ENCODE results near the gene VMA21. TPM values are rescaled to one million over a fixed set of nuclear protein-coding genes. Genes with fewer than 3 reads are reported as not detected.

VMA21 gene, protein sequence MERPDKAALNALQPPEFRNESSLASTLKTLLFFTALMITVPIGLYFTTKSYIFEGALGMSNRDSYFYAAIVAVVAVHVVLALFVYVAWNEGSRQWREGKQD
- 34.9 TPM for polyA plus RNA-seq (2013, experiment 1 of 2)
- polyA plus RNA-seq (2013, experiment 2 of 2): 33.8 TPM

DNA sequence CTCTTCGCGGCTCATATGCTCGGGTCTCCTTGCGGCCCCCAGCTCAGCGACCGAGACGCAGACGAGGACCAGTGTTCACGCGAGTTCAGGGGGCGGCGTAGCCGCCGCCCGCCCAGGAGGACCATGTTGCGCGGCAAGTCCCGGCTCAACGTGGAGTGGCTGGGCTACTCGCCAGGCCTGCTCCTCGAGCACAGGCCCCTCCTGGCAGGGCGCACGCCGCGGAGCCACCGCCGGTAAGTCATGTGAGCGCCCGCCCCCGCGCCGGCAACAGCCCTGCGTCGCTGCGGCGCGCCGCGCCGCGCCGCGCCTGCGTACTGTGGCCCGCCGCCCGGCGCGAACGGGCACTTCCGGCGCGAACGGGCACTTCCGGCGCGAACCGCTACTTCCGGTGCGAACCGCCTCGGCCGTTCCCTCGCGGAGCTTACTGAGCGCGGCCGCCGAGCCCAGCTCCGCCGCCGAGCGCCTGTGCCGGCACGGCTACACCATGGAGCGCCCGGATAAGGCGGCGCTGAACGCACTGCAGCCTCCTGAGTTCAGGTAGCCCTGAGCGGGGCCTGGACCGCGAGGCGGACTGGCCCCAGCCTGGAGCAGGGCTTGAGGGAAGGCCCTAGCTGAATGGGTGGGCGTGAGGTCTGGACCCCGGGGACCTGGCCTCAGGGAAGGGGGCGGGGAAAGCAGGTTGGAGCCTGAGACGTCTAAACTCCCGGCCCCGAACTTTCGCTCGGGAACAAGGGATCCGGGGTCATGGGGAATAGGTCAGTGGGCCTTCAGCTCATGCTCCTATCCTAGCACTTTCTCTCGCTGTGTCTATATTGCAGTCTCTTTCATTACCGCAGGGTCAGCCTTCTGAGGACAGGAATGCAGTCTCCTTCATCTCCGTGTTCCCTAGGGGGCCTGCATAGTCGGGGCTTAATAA is at the start of gene VMA21:
TSS of gene VMA21 (plus strand) at position 382 of the 916 bp plus-strand sequence. CDS start at position 485, 103 bp downstream.
- Histone ChIP-seq H3K4me2 (ENCODE audit: low read length) (peak within 1 kb of the TSS; percentile 46), H3K9ac (ENCODE audit: low read length) (peak within 1 kb of the TSS; percentile 72), H2AK5ac (ENCODE audit: low read length) (no peak within 1 kb of the TSS), H3K79me1 (ENCODE audit: low read length) (no peaks in the 10 kb centered on the region), H4K8ac (ENCODE audit: low read depth, low read length) (peak within 1 kb of the TSS; percentile 65), H2BK5ac (ENCODE audit: low read length) (no peak within 1 kb of the TSS), H3K36me3 (ENCODE audit: control insufficient read depth, insufficient read depth, low read length) (no peaks in the 10 kb centered on the region), H3K56ac (ENCODE audit: low read length) (peak within 1 kb of the TSS; percentile 81), H3K18ac (ENCODE audit: low read length) (peak within 1 kb of the TSS; percentile 21), H4K5ac (ENCODE audit: low read length) (no peak within 1 kb of the TSS), H3K27ac (ENCODE audit: low read depth, low read length) (peak within 1 kb of the TSS; percentile 29), H3K27me3 (ENCODE audit: insufficient read depth, low read length, poor library complexity) (no peaks in the 10 kb centered on the region), H2BK120ac (ENCODE audit: low read depth, low read length) (no peak within 1 kb of the TSS), H3K4me3 (ENCODE audit: low read length) (peak within 1 kb of the TSS; percentile 42), H3K4ac (ENCODE audit: low read depth, low read length) (no peak within 1 kb of the TSS), H3K23ac (ENCODE audit: low read length) (no peak within 1 kb of the TSS), H3K4me1 (ENCODE audit: control insufficient read depth, low read depth, low read length) (no peaks in the 10 kb centered on the region), H3K79me2 (ENCODE audit: control insufficient read depth, insufficient read depth, low read length) (peaks cover 35% of the 10 kb centered on the region), H2BK15ac (replicated peaks; ENCODE audit: low read depth) (no peak within 1 kb of the TSS)
- peak; percentile 86 for DNase-seq
- no CpG with 5 or more reads among the region's 97 CpGs for WGBS (ENCODE audit: extremely low coverage, insufficient coverage, low lambda C conversion rate)

DNA sequence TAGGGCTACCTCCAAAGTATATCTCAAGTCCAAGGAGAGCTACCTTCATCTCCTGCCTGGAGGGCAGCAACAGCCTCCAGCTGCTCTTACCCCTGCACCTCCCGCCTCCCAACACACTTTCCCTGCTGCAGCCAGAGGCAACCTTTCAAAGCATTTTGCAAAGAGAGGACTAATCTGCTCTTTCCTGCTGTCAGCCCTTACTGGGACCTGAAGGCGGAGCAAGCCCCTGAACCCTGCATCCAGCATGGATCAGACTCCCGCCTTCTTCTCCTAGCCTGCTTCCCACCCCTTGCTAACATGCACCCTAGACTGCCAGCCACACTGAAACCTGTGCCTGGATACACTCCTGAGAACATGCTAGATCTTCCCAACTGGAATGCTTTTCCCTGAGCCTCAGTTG is 37.7 kb upstream of the VMA21 start:
- Histone ChIP-seq H2AK5ac (ENCODE audit: low read length) (no peak overlapping the region), H4K8ac (ENCODE audit: low read depth, low read length) (no peak overlapping the region), H3K23ac (ENCODE audit: low read length) (no peak overlapping the region), H3K79me1 (ENCODE audit: low read length) (no peaks in the 10 kb centered on the region), H4K5ac (ENCODE audit: low read length) (no peak overlapping the region), H3K4me3 (ENCODE audit: low read length) (no peak overlapping the region), H3K9ac (ENCODE audit: low read length) (no peak overlapping the region), H2BK5ac (ENCODE audit: low read length) (no peak overlapping the region), H2BK120ac (ENCODE audit: low read depth, low read length) (no peak overlapping the region), H3K4ac (ENCODE audit: low read depth, low read length) (no peak overlapping the region), H3K27ac (ENCODE audit: low read depth, low read length) (no peak overlapping the region), H2BK15ac (replicated peaks; ENCODE audit: low read depth) (no peak overlapping the region), H3K56ac (ENCODE audit: low read length) (no peak overlapping the region), H3K27me3 (ENCODE audit: insufficient read depth, low read length, poor library complexity) (no peaks in the 10 kb centered on the region), H3K18ac (ENCODE audit: low read length) (no peak overlapping the region), H3K36me3 (ENCODE audit: control insufficient read depth, insufficient read depth, low read length) (no peaks in the 10 kb centered on the region), H3K79me2 (ENCODE audit: control insufficient read depth, insufficient read depth, low read length) (no peaks in the 10 kb centered on the region), H3K4me2 (ENCODE audit: low read length) (no peak overlapping the region), H3K4me1 (ENCODE audit: control insufficient read depth, low read depth, low read length) (no peaks in the 10 kb centered on the region)
- peak; percentile 57 for DNase-seq
- no CpG with 5 or more reads among the region's 3 CpGs for WGBS (ENCODE audit: extremely low coverage, insufficient coverage, low lambda C conversion rate)

DNA sequence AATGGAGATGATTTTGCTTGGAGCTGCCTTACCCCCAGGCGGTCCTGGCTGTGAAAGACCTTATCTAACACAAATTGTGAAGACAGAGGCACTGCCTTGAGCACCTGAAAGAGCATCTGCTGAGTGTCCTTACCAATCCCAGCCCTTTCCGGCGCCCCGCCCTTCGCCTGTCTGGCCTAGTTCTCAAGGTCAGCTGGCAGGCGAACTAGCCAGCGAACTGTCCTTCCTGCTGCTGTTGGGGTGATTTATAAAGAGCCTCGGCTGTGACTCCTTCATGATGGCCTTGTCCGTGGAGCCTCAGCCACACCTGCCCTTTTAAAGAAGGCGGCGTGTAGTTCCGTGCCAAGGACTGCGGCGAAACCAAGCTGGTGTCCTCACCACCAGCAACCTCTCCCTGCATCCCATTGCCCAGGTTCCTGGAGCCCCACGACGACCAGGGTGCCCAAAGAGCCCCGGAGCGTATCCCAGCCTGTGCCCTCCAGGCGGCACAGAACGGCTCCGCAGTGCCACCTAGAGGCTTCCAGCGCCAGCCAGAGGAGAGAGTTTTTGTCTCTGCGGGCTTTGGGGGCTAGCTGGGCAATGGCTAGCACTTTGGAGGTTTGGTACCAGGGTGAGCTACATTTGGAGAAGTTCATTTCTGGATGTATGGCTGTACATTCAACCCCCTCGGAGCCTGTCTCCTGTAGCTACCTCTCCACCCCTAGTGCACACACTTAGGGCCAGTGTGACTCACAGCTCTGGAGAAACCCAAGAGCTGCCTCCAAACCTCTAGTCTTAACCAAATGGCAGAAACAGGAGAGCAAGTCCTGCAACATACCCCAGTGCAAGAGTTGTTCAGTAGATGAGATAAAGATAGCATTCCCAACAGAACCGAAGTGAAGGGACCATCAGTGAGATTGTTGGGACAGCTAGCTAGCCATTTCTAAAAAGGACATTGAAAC is 36.8 kb upstream of the VMA21 start:
- Histone ChIP-seq H3K27ac (ENCODE audit: low read depth, low read length) (no peak overlapping the region), H3K4me1 (ENCODE audit: control insufficient read depth, low read depth, low read length) (no peaks in the 10 kb centered on the region), H3K9ac (ENCODE audit: low read length) (no peak overlapping the region), H3K79me1 (ENCODE audit: low read length) (no peaks in the 10 kb centered on the region), H3K18ac (ENCODE audit: low read length) (no peak overlapping the region), H3K36me3 (ENCODE audit: control insufficient read depth, insufficient read depth, low read length) (no peaks in the 10 kb centered on the region), H3K4me2 (ENCODE audit: low read length) (peak overlapping the region; percentile 28), H2AK5ac (ENCODE audit: low read length) (no peak overlapping the region), H3K4ac (ENCODE audit: low read depth, low read length) (no peak overlapping the region), H4K8ac (ENCODE audit: low read depth, low read length) (no peak overlapping the region), H3K56ac (ENCODE audit: low read length) (peak overlapping the region; percentile 42), H3K4me3 (ENCODE audit: low read length) (no peak overlapping the region), H3K79me2 (ENCODE audit: control insufficient read depth, insufficient read depth, low read length) (no peaks in the 10 kb centered on the region), H3K23ac (ENCODE audit: low read length) (no peak overlapping the region), H2BK15ac (replicated peaks; ENCODE audit: low read depth) (no peak overlapping the region), H4K5ac (ENCODE audit: low read length) (no peak overlapping the region), H2BK5ac (ENCODE audit: low read length) (no peak overlapping the region), H2BK120ac (ENCODE audit: low read depth, low read length) (no peak overlapping the region), H3K27me3 (ENCODE audit: insufficient read depth, low read length, poor library complexity) (no peaks in the 10 kb centered on the region)
- no CpG with 5 or more reads among the region's 25 CpGs for WGBS (ENCODE audit: extremely low coverage, insufficient coverage, low lambda C conversion rate)
- DNase-seq: peak; percentile 54

DNA sequence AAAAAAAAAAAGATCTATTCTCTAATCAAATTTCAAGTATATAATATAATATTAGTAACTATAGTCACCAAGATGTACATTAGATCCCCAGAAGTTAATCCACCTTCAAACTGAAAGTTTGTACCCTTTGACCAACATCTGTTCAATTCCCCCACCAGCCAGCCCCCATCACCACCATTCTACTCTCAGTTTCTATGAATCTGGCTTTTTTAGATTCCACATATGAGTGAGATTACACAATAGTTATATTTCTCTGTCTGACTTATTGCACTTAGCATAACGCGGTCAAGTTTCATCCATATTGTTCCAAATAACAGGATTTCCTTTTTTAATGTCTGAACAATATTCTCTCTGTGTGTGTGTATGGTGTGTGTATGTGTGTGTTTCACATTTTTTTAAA is 33.7 kb upstream of the VMA21 start:
- H3K27me3 ChIP-seq (ENCODE audit: insufficient read depth, low read length, poor library complexity): no peaks in the 10 kb centered on the region
- WGBS (ENCODE audit: extremely low coverage, insufficient coverage, low lambda C conversion rate): no CpG with 5 or more reads among the region's 2 CpGs
- H3K36me3 ChIP-seq (ENCODE audit: control insufficient read depth, insufficient read depth, low read length): no peaks in the 10 kb centered on the region

DNA sequence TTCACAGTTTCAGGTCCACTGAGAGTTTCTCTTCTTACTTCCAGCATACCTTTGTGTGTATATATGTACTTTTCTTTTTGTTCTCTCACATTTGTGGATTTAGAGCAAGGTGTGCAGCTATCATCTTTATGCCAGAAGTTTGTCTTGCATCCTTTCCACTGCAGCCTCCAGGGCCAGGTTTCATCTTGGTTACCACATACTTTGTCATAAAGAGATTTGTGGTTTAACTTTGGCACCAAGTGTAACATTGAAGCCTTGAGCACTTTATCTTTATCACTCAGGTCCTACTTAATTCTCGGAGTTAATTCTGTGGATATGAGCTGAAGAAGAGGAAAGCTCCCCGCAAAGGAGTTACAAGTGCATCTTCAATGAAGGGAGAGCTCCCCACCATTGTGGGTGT is 31.4 kb upstream of the VMA21 start:
- no peak overlapping the region for H2BK15ac ChIP-seq (replicated peaks; ENCODE audit: low read depth)
- H2AK5ac ChIP-seq (ENCODE audit: low read length): no peak overlapping the region
- no peak overlapping the region for H4K8ac ChIP-seq (ENCODE audit: low read depth, low read length)
- H3K79me2 ChIP-seq (ENCODE audit: control insufficient read depth, insufficient read depth, low read length): no peaks in the 10 kb centered on the region
- no peaks in the 10 kb centered on the region for H3K79me1 ChIP-seq (ENCODE audit: low read length)
- H3K4me1 ChIP-seq (ENCODE audit: control insufficient read depth, low read depth, low read length): no peaks in the 10 kb centered on the region
- no peak overlapping the region for H3K23ac ChIP-seq (ENCODE audit: low read length)
- no peak overlapping the region for H3K56ac ChIP-seq (ENCODE audit: low read length)
- no peak overlapping the region for H2BK5ac ChIP-seq (ENCODE audit: low read length)
- H3K9ac ChIP-seq (ENCODE audit: low read length): no peak overlapping the region
- DNase-seq: no peak
- no peak overlapping the region for H2BK120ac ChIP-seq (ENCODE audit: low read depth, low read length)
- no peak overlapping the region for H3K4me2 ChIP-seq (ENCODE audit: low read length)
- no CpG with 5 or more reads among the region's 2 CpGs for WGBS (ENCODE audit: extremely low coverage, insufficient coverage, low lambda C conversion rate)
- no peak overlapping the region for H3K27ac ChIP-seq (ENCODE audit: low read depth, low read length)
- no peaks in the 10 kb centered on the region for H3K27me3 ChIP-seq (ENCODE audit: insufficient read depth, low read length, poor library complexity)
- H3K4me3 ChIP-seq (ENCODE audit: low read length): no peak overlapping the region
- H3K36me3 ChIP-seq (ENCODE audit: control insufficient read depth, insufficient read depth, low read length): no peaks in the 10 kb centered on the region
- no peak overlapping the region for H3K18ac ChIP-seq (ENCODE audit: low read length)
- no peak overlapping the region for H3K4ac ChIP-seq (ENCODE audit: low read depth, low read length)
- no peak overlapping the region for H4K5ac ChIP-seq (ENCODE audit: low read length)

More for the DNA sequence above, 33.7 kb upstream of the VMA21 start:
- Histone ChIP-seq H2AK5ac (ENCODE audit: low read length) (no peak overlapping the region), H3K18ac (ENCODE audit: low read length) (no peak overlapping the region), H3K56ac (ENCODE audit: low read length) (no peak overlapping the region), H3K4me2 (ENCODE audit: low read length) (no peak overlapping the region), H4K8ac (ENCODE audit: low read depth, low read length) (no peak overlapping the region), H3K4me3 (ENCODE audit: low read length) (no peak overlapping the region), H2BK5ac (ENCODE audit: low read length) (no peak overlapping the region), H3K27ac (ENCODE audit: low read depth, low read length) (no peak overlapping the region), H2BK15ac (replicated peaks; ENCODE audit: low read depth) (no peak overlapping the region), H3K79me2 (ENCODE audit: control insufficient read depth, insufficient read depth, low read length) (no peaks in the 10 kb centered on the region), H2BK120ac (ENCODE audit: low read depth, low read length) (no peak overlapping the region), H3K79me1 (ENCODE audit: low read length) (no peaks in the 10 kb centered on the region), H3K23ac (ENCODE audit: low read length) (no peak overlapping the region), H3K4ac (ENCODE audit: low read depth, low read length) (no peak overlapping the region), H3K4me1 (ENCODE audit: control insufficient read depth, low read depth, low read length) (no peaks in the 10 kb centered on the region), H3K9ac (ENCODE audit: low read length) (no peak overlapping the region), H4K5ac (ENCODE audit: low read length) (no peak overlapping the region)
- no peak for DNase-seq
